Measurements from ENCODE around the gene PREPL.

GRCh38 chr2:44321360-44321759 is 39.9 kb downstream of the PREPL start:
- no peak for TF ChIP-seq CTCF (conservative IDR thresholded peaks at IDR 0.05 in 1 of 2, IDR thresholded peaks at IDR 0.05 in 1 of 2; ENCODE audit: extremely low read depth in 1 of 2, insufficient read depth in 1 of 2, low read depth in 1 of 2, low read length in 2 of 2)
- no peak for TF ChIP-seq EZH2 (IDR thresholded peaks at IDR 0.05; ENCODE audit: borderline replicate concordance, low read length)

Measured in mammary epithelial cell (primary cell).